GM12891 (cell line): Measurements from ENCODE around the gene GRM3.

Source experiments
- PAX5 ChIP-seq: IDR thresholded peaks from 2 replicates; pipeline ENCODE4 v1.6.1; 2011; ENCODE audit warnings: low read length, moderate library complexity, mild to moderate bottlenecking; ENCODE audit not compliant: insufficient read depth, severe bottlenecking
- POLR2A ChIP-seq: IDR thresholded peaks from 2 replicates; pipeline ENCODE4 v1.6.1; 2011; ENCODE audit warnings: low read depth, low read length, control low read depth
- POLR2AphosphoS5 ChIP-seq: IDR thresholded peaks from 2 replicates; pipeline ENCODE4 v1.6.1; 2011; ENCODE audit warnings: low read depth, low read length, control low read depth
- POU2F2 ChIP-seq: IDR thresholded peaks from 2 replicates; pipeline ENCODE4 v1.6.1; 2011; ENCODE audit warnings: low read depth, mild to moderate bottlenecking, control low read depth, low read length, moderate library complexity
- SPI1 ChIP-seq: IDR thresholded peaks from 2 replicates; pipeline ENCODE4 v1.6.1; 2011; ENCODE audit warnings: low read depth, low read length, control low read depth
- TAF1 ChIP-seq: IDR thresholded peaks from 2 replicates; pipeline ENCODE4 v1.6.1; 2011; ENCODE audit warnings: low read depth, low read length, control low read depth

DNA sequence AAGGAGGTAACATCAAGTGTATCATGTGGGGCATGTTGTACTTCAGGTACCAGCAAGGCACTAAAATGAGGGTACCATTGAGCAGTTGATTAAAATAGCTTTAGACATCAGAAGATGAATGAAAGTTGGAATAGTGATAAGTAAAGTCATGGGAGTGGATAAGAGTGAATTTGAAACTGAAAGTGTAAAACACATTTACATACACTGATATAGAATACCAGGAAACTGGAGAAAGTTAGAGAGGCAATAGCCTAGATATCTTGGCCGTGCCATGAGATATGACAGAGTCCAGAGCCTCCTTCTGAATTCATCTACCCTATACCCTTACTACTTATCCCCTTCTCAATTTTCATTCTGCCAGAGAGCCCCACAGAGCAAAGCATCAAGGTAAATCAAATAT lies 76.6 kb downstream of the GRM3 start:
- TF ChIP-seq POLR2AphosphoS5 (no peak), POLR2A (no peak), TAF1 (no peak), PAX5 (no peak), SPI1 (no peak), POU2F2 (no peak)
